A549 (cell line): Measurements from ENCODE around the gene AKIRIN2. TPM values are rescaled to one million over a fixed set of nuclear protein-coding genes. Genes with fewer than 3 reads are reported as not detected.
A peak's percentile ranks its signal among the peaks of the same experiment; 100 is the strongest.

Experiments used
- ATAC-seq, 2 experiments: fragments of 200-7000 bp in 1 of 2; fragments of >200 bp in 1 of 2; cut with Nextera tagmentation in 1 of 2; cut with Tn5 transposase in 1 of 2; 3 replicates each; pipeline versions ENCODE4 v1.8.0 to v1.9.1; 2018 to 2020; ENCODE audit warnings: mild to moderate bottlenecking in 1 of 2, moderate library complexity in 1 of 2
- CTCF ChIA-PET: fragments of 300-600 bp; sonication (Branson Sonifier 250); formaldehyde crosslinking; extraction: SDS; loops from one replicate; lab custom pipeline; 2021; ENCODE audit warnings: antibody characterized with exemption, inconsistent platforms; lab: Yijun Ruan, JAX
- POLR2A ChIA-PET: fragments of 350-600 bp; formaldehyde crosslinking; extraction: SDS; loops from one replicate; lab custom pipeline; 2021; ENCODE audit warnings: antibody characterized with exemption, inconsistent platforms; lab: Yijun Ruan, JAX
- DNase-seq, 2 experiments: peaks; one replicate each; pipeline versions ENCODE4 v3.0.0 to v3.0.0-alpha.2; 2011 to 2016; ENCODE audit warnings: low read depth in 1 of 2, low spot score in 1 of 2
- FAIRE-seq: peaks from 2 replicates; lab custom pipeline; 2011; peaks lifted over from hg19 to GRCh38; lab: Jason Lieb, UNC
- H3K27ac ChIP-seq, 2 experiments: fragments of >200 bp; sonication (Bioruptor Twin); formaldehyde crosslinking; 3 replicates each; pipeline ENCODE4 v1.5.1; 2016 to 2017
- H3K4me1 ChIP-seq: fragments of >200 bp; sonication (Bioruptor Twin); formaldehyde crosslinking; 3 replicates; pipeline ENCODE4 v1.6.1; 2016
- H3K4me2 ChIP-seq: fragments of >200 bp; sonication (Bioruptor Twin); formaldehyde crosslinking; 3 replicates; pipeline ENCODE4 v1.6.1; 2016
- H3K4me3 ChIP-seq: fragments of >200 bp; sonication (Bioruptor Twin); formaldehyde crosslinking; 3 replicates; pipeline ENCODE4 v1.5.1; 2016
- H3K9me3 ChIP-seq: fragments of >200 bp; sonication (Bioruptor Twin); formaldehyde crosslinking; 3 replicates; pipeline ENCODE4 v1.6.1; 2016
- CBX2 ChIP-seq: fragments of 200-600 bp; sonication (generic); IDR thresholded peaks from 2 replicates; pipeline ENCODE4 v1.6.1; 2016; ENCODE audit warnings: low read depth, mild to moderate bottlenecking, borderline replicate concordance
- CBX8 ChIP-seq: fragments of 200-600 bp; sonication (generic); IDR thresholded peaks from 2 replicates; pipeline ENCODE4 v1.6.1; 2016
- CEBPB ChIP-seq, 2 experiments: fragments of >200 bp in 1 of 2; sonication (Bioruptor Twin) in 1 of 2; formaldehyde crosslinking in 1 of 2; IDR thresholded peaks; 2 replicates each; pipeline ENCODE4 v1.6.1; 2012 to 2016
- E2F6 ChIP-seq: IDR thresholded peaks from 2 replicates; pipeline ENCODE4 v1.6.1; 2012; ENCODE audit warnings: low read depth, borderline replicate concordance
- EHF ChIP-seq: fragments of 250-450 bp; sonication (Bioruptor Pico); IDR thresholded peaks from 2 replicates; pipeline ENCODE4 v1.5.0; 2020; ENCODE audit warnings: mild to moderate bottlenecking
- HES2 ChIP-seq: fragments of >200 bp; sonication (Bioruptor Twin); formaldehyde crosslinking; IDR thresholded peaks from 2 replicates; pipeline ENCODE4 v1.6.1; 2016
- JUNB ChIP-seq: fragments of >200 bp; sonication (Bioruptor Twin); formaldehyde crosslinking; IDR thresholded peaks from 2 replicates; pipeline ENCODE4 v1.6.1; 2016
- KDM1A ChIP-seq: fragments of 200-600 bp; sonication (generic); IDR thresholded peaks from 2 replicates; pipeline ENCODE4 v1.6.1; 2016; ENCODE audit warnings: low read depth, mild to moderate bottlenecking
- NR3C1 ChIP-seq: fragments of >200 bp; sonication (Bioruptor Twin); formaldehyde crosslinking; IDR thresholded peaks from 3 replicates; pipeline ENCODE4 v1.6.1; 2017
- POLR2A ChIP-seq: IDR thresholded peaks from 2 replicates; pipeline ENCODE4 v1.6.1; 2012; ENCODE audit warnings: mild to moderate bottlenecking, low read length
- RAD21 ChIP-seq, 2 experiments: fragments of >200 bp in 1 of 2; sonication (Bioruptor Twin) in 1 of 2; formaldehyde crosslinking in 1 of 2; IDR thresholded peaks in 1 of 2; conservative IDR thresholded peaks in 1 of 2; 2 replicates in 1 of 2; 3 replicates in 1 of 2; pipeline ENCODE4 v1.6.1; 2012 to 2018; ENCODE audit warnings: inconsistent platforms in 1 of 2
- REST ChIP-seq: fragments of 200-600 bp; sonication (generic); IDR thresholded peaks from 2 replicates; pipeline ENCODE4 v1.6.1; 2016; ENCODE audit warnings: antibody characterized with exemption, mild to moderate bottlenecking, moderate library complexity
- RNF2 ChIP-seq: fragments of 200-600 bp; sonication (generic); IDR thresholded peaks from 2 replicates; pipeline ENCODE4 v1.6.1; 2016; ENCODE audit warnings: low read depth, mild to moderate bottlenecking, antibody characterized with exemption, moderate library complexity, borderline replicate concordance
- TP53 ChIP-seq: fragments of 250-450 bp; sonication (Bioruptor Pico); IDR thresholded peaks from 2 replicates; pipeline ENCODE4 v1.5.0; 2021; ENCODE audit warnings: mild to moderate bottlenecking, moderate library complexity
- WGBS: methylation state at CpG from one replicate; pipeline ENCODE4 v1.1.6; 2017; ENCODE audit errors: missing lambda C conversion rate; 5-methylcytosine and 5-hydroxymethylcytosine counted together
- polyA plus RNA-seq, 4 experiments: library from polyadenylated mRNA; depleted of rRNA in 3 of 4; stranded (reverse); fragments of >200 nt; fragmentation: RNase III in 1 of 4; extraction: RNeasy Plus Mini Kit Qiagen cat#74134 plus additional on column Dnase treatment in 1 of 4; gene quantifications; 2 replicates in 3 of 4; 3 replicates in 1 of 4; pipeline ENCODE4 v1.2.3, GENCODE V29; 2011 to 2017
- TF ChIP-seq, protein P1 (sequence below): fragments of 250-450 bp; sonication (Bioruptor Pico); IDR thresholded peaks from 2 replicates; pipeline ENCODE4 v1.5.0; 2020; ENCODE audit warnings: low read depth, mild to moderate bottlenecking, moderate library complexity
- TF ChIP-seq, protein P2 (sequence below): IDR thresholded peaks from 2 replicates; pipeline ENCODE4 v1.6.1; 2012
- TF ChIP-seq, protein P3 (sequence below): IDR thresholded peaks from 2 replicates; pipeline ENCODE4 v1.6.1; 2012
- TF ChIP-seq, protein P4 (sequence below): fragments of 450-650 bp; IDR thresholded peaks from 2 replicates; pipeline ENCODE4 v1.6.1; 2014; ENCODE audit warnings: antibody characterized with exemption

AKIRIN2 gene
- polyA plus RNA-seq, 2 of the 4 experiments (the other 2 are of a cell fraction) = 23.7 to 40.1 TPM

GRCh38 chr6:87721311-87721710 lies 19.3 kb upstream of the AKIRIN2 start:
- no peak for TF ChIP-seq CBX2
- TF ChIP-seq NR3C1 = no peak
- TF ChIP-seq, protein P1, sequence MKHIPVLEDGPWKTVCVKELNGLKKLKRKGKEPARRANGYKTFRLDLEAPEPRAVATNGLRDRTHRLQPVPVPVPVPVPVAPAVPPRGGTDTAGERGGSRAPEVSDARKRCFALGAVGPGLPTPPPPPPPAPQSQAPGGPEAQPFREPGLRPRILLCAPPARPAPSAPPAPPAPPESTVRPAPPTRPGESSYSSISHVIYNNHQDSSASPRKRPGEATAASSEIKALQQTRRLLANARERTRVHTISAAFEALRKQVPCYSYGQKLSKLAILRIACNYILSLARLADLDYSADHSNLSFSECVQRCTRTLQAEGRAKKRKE (CRISPR knock-in tag) = no peak
- TF ChIP-seq KDM1A = no peak
- no peak for TF ChIP-seq TP53 (CRISPR knock-in tag)
- TF ChIP-seq EHF (CRISPR knock-in tag) = no peak
- TF ChIP-seq RAD21 (conservative IDR thresholded peaks at IDR 0.05 in 1 of 2, IDR thresholded peaks at IDR 0.05 in 1 of 2) = no peak
- TF ChIP-seq, protein P2, sequence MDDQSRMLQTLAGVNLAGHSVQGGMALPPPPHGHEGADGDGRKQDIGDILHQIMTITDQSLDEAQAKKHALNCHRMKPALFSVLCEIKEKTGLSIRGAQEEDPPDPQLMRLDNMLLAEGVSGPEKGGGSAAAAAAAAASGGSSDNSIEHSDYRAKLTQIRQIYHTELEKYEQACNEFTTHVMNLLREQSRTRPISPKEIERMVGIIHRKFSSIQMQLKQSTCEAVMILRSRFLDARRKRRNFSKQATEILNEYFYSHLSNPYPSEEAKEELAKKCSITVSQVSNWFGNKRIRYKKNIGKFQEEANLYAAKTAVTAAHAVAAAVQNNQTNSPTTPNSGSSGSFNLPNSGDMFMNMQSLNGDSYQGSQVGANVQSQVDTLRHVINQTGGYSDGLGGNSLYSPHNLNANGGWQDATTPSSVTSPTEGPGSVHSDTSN = no peak
- TF ChIP-seq RNF2 = no peak
- TF ChIP-seq HES2 = no peak
- TF ChIP-seq JUNB = no peak
- TF ChIP-seq, protein P3, sequence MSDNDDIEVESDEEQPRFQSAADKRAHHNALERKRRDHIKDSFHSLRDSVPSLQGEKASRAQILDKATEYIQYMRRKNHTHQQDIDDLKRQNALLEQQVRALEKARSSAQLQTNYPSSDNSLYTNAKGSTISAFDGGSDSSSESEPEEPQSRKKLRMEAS = no peak
- TF ChIP-seq REST = no peak
- TF ChIP-seq POLR2A = no peak
- TF ChIP-seq CBX8 = no peak
- TF ChIP-seq CEBPB (IDR thresholded peaks at IDR 0.05) = no peak
- TF ChIP-seq E2F6 = no peak
- TF ChIP-seq, protein P4, sequence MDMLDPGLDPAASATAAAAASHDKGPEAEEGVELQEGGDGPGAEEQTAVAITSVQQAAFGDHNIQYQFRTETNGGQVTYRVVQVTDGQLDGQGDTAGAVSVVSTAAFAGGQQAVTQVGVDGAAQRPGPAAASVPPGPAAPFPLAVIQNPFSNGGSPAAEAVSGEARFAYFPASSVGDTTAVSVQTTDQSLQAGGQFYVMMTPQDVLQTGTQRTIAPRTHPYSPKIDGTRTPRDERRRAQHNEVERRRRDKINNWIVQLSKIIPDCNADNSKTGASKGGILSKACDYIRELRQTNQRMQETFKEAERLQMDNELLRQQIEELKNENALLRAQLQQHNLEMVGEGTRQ = no peak
- FAIRE-seq (no peak), ATAC-seq (no peak), DNase-seq (no peak)
- Histone ChIP-seq H3K4me1 (peaks cover 51% of the 10 kb centered on the region), H3K9me3 (0 out of 3 replicates have a peak, but pooled peaks cover 3% of the 10 kb centered on the region), H3K27ac (peak overlapping the region; percentile 93), H3K4me3 (no peak overlapping the region), H3K4me2 (no peak overlapping the region; the same call in 1 of the 3 replicates)
- ChIA-PET CTCF (no interaction called here), POLR2A (no interaction called here)
- 53% methylated on average over 1 of the region's 1 CpG for WGBS
